HL-60 (cell line): ENCODE results near the gene RPAP2.
"Not testable (repeated sequence)": the region's sequence is repeated elsewhere in the genome, so short reads cannot be mapped to it uniquely, and the experiment has no call there.

Experiments used
- CTCF ChIP-seq: IDR thresholded peaks from one replicate; pipeline ENCODE4 v1.5.1; 2011; ENCODE audit warnings: low read length, control low read depth, inconsistent platforms; ENCODE audit not compliant: insufficient read depth
- GABPA ChIP-seq: IDR thresholded peaks from 2 replicates; pipeline ENCODE4 v1.6.1; 2012; ENCODE audit warnings: low read depth
- REST ChIP-seq: IDR thresholded peaks from 2 replicates; pipeline ENCODE4 v1.6.1; 2012; ENCODE audit warnings: low read depth; ENCODE audit not compliant: insufficient replicate concordance

GRCh38 chr1:92281411-92281810 is 17.4 kb upstream of the RPAP2 start:
- TF ChIP-seq CTCF, GABPA, REST: not testable (repeated sequence)
